GM12878 (cell line): ENCODE data around the gene CCDC88C. TPM values are rescaled to one million over a fixed set of nuclear protein-coding genes. Genes with fewer than 3 reads are reported as not detected.

Experiments
- CREM ChIP-seq: IDR thresholded peaks from 2 replicates; pipeline ENCODE4 v1.6.1; 2014; ENCODE audit warnings: antibody characterized with exemption, low read depth
- E2F4 ChIP-seq: IDR thresholded peaks from 2 replicates; pipeline ENCODE4 v1.6.1; 2012; ENCODE audit warnings: low read depth, low read length, improper control_type of control experiment
- MEF2B ChIP-seq: fragments of 450-650 bp; IDR thresholded peaks from 2 replicates; pipeline ENCODE4 v1.6.1; 2018; ENCODE audit warnings: mild to moderate bottlenecking, moderate library complexity; ENCODE audit not compliant: partially characterized antibody, poor library complexity, severe bottlenecking
- MTA3 ChIP-seq: IDR thresholded peaks from 2 replicates; pipeline ENCODE4 v1.6.1; 2012; ENCODE audit warnings: low read length, inconsistent platforms, borderline replicate concordance
- SMAD1 ChIP-seq: fragments of 450-650 bp; IDR thresholded peaks from 2 replicates; pipeline ENCODE4 v1.6.1; 2018; ENCODE audit warnings: mild to moderate bottlenecking, low read depth; ENCODE audit not compliant: partially characterized antibody
- SMARCA5 ChIP-seq: fragments of 450-650 bp; IDR thresholded peaks from 2 replicates; pipeline ENCODE4 v1.6.1; 2017; ENCODE audit warnings: mild to moderate bottlenecking
- ZNF24 ChIP-seq: fragments of 450-650 bp; IDR thresholded peaks from 2 replicates; pipeline ENCODE4 v1.6.1; 2017; ENCODE audit warnings: antibody characterized with exemption, mild to moderate bottlenecking
- ZNF687 ChIP-seq: fragments of 450-650 bp; IDR thresholded peaks from 2 replicates; pipeline ENCODE4 v1.6.1; 2017; ENCODE audit warnings: mild to moderate bottlenecking, moderate library complexity
- polyA plus RNA-seq, 11 experiments: library from polyadenylated mRNA; depleted of rRNA in 4 of 11; unstranded in 6 of 11; stranded (reverse) in 5 of 11; fragments of >200 nt; fragmentation: Nextera tagmentation in 4 of 11; fragmentation: Illumina TruSeq in 1 of 11; extraction: Ambion mirVana in 4 of 11; extraction: Trizol in 1 of 11; gene quantifications; 1 replicate in 1 of 11; 2 replicates in 10 of 11; pipeline versions ENCODE4 v1.2.1 to v1.2.3, GENCODE V29; 2011 to 2016; ENCODE audit warnings: inconsistent platforms in 2 of 11, missing spikeins in 2 of 11, low read depth in 1 of 11
- total RNA-seq, 4 experiments: library from RNA; depleted of rRNA in 3 of 4; stranded (reverse); fragments of >200 nt in 3 of 4; fragmentation: Illumina TruSeq in 1 of 4; extraction: Trizol in 1 of 4; gene quantifications; 2 replicates each; pipeline versions ENCODE4 v1.2.1 to v1.2.3, GENCODE V29; 2013 to 2021

Gene CCDC88C
- total and polyA plus RNA-seq, 10 of the 15 experiments (the other 5 are each of a cell fraction or from before 2014, with no cell fraction given), result 4.0 to 79.6 (median 36.6) TPM

DNA sequence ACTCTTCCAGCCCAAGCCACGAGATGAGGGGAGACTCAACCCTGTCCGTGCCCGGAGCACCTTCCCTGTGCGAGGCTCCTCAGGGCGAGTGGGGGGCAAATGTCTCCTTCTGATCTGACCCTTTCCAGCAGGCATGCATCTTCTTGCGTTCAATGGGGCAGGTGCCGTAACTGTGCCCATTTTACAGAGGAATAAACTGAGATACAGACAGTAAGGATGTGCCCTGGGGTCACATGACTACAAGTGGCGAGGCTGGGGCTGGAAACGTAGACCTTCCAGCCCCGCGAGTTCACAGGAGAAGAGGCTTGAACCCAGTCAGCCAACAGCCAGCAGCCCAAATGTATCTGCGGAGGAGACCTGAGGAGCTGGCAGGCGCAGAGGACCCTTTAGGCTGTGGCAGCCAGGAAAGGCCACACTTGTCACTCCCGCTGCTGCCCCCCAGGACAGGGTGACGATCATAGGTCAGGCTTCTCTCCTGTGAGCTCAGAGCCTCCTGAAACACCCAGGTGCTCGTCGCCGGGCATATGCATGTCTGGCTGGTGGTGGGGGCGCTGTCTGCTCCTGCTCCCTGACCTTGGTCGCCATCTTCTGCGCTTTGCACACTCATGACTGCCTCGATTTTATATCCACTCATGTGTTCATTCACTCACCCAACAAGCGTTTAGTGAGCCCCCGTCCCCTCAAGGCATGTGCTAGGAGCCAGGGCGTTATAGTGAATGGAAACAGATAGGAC lies 41.7 kb downstream of the CCDC88C start (continued):
- TF ChIP-seq ZNF687 (no peak), SMAD1 (no peak), CREM (no peak), E2F4 (no peak), ZNF24 (no peak), SMARCA5 (no peak), MEF2B (no peak), MTA3 (no peak)
